A549 (cell line): ENCODE measurements around the gene GCK. TPM values are rescaled to one million over a fixed set of nuclear protein-coding genes. Genes with fewer than 3 reads are reported as not detected.
A peak's percentile ranks its signal among the peaks of the same experiment; 100 is the strongest.

ENCODE experiments used
- ATAC-seq, 2 experiments: fragments of 200-7000 bp in 1 of 2; fragments of >200 bp in 1 of 2; cut with Nextera tagmentation in 1 of 2; cut with Tn5 transposase in 1 of 2; 3 replicates each; pipeline versions ENCODE4 v1.8.0 to v1.9.1; 2018 to 2020; ENCODE audit warnings: mild to moderate bottlenecking in 1 of 2, moderate library complexity in 1 of 2
- CTCF ChIA-PET: fragments of 300-600 bp; sonication (Branson Sonifier 250); formaldehyde crosslinking; extraction: SDS; loops from one replicate; lab custom pipeline; 2021; ENCODE audit warnings: antibody characterized with exemption, inconsistent platforms; lab: Yijun Ruan, JAX
- POLR2A ChIA-PET: fragments of 350-600 bp; formaldehyde crosslinking; extraction: SDS; loops from one replicate; lab custom pipeline; 2021; ENCODE audit warnings: antibody characterized with exemption, inconsistent platforms; lab: Yijun Ruan, JAX
- DNase-seq, 2 experiments: peaks; one replicate each; pipeline versions ENCODE4 v3.0.0 to v3.0.0-alpha.2; 2011 to 2016; ENCODE audit warnings: low read depth in 1 of 2, low spot score in 1 of 2
- FAIRE-seq: peaks from 2 replicates; lab custom pipeline; 2011; peaks lifted over from hg19 to GRCh38; lab: Jason Lieb, UNC
- H3K27ac ChIP-seq, 2 experiments: fragments of >200 bp; sonication (Bioruptor Twin); formaldehyde crosslinking; 3 replicates each; pipeline ENCODE4 v1.5.1; 2016 to 2017
- H3K4me1 ChIP-seq: fragments of >200 bp; sonication (Bioruptor Twin); formaldehyde crosslinking; 3 replicates; pipeline ENCODE4 v1.6.1; 2016
- H3K4me2 ChIP-seq: fragments of >200 bp; sonication (Bioruptor Twin); formaldehyde crosslinking; 3 replicates; pipeline ENCODE4 v1.6.1; 2016
- H3K4me3 ChIP-seq: fragments of >200 bp; sonication (Bioruptor Twin); formaldehyde crosslinking; 3 replicates; pipeline ENCODE4 v1.5.1; 2016
- H3K9me3 ChIP-seq: fragments of >200 bp; sonication (Bioruptor Twin); formaldehyde crosslinking; 3 replicates; pipeline ENCODE4 v1.6.1; 2016
- CBX2 ChIP-seq: fragments of 200-600 bp; sonication (generic); IDR thresholded peaks from 2 replicates; pipeline ENCODE4 v1.6.1; 2016; ENCODE audit warnings: low read depth, mild to moderate bottlenecking, borderline replicate concordance
- CEBPB ChIP-seq, 2 experiments: fragments of >200 bp in 1 of 2; sonication (Bioruptor Twin) in 1 of 2; formaldehyde crosslinking in 1 of 2; IDR thresholded peaks; 2 replicates each; pipeline ENCODE4 v1.6.1; 2012 to 2016
- EHMT2 ChIP-seq: fragments of 200-600 bp; sonication (generic); IDR thresholded peaks from 2 replicates; pipeline ENCODE4 v1.6.1; 2016; ENCODE audit warnings: antibody characterized with exemption, low read depth, mild to moderate bottlenecking, moderate library complexity
- ESRRA ChIP-seq: fragments of 150-350 bp; IDR thresholded peaks from 2 replicates; pipeline ENCODE4 v1.6.1; 2014; ENCODE audit warnings: mild to moderate bottlenecking, low read length, borderline replicate concordance
- FOXS1 ChIP-seq: fragments of 250-450 bp; sonication (Bioruptor Pico); IDR thresholded peaks from 2 replicates; pipeline ENCODE4 v1.5.0; 2020; ENCODE audit warnings: mild to moderate bottlenecking, moderate library complexity
- JUN ChIP-seq, 2 experiments: fragments of >200 bp; sonication (Bioruptor Twin); formaldehyde crosslinking; IDR thresholded peaks; 2 replicates in 1 of 2; 3 replicates in 1 of 2; pipeline ENCODE4 v1.6.1; 2016 to 2017
- RAD21 ChIP-seq, 2 experiments: fragments of >200 bp in 1 of 2; sonication (Bioruptor Twin) in 1 of 2; formaldehyde crosslinking in 1 of 2; IDR thresholded peaks in 1 of 2; conservative IDR thresholded peaks in 1 of 2; 2 replicates in 1 of 2; 3 replicates in 1 of 2; pipeline ENCODE4 v1.6.1; 2012 to 2018; ENCODE audit warnings: inconsistent platforms in 1 of 2
- RFX5 ChIP-seq: fragments of 450-650 bp; IDR thresholded peaks from 2 replicates; pipeline ENCODE4 v1.7.1; 2014; ENCODE audit warnings: antibody characterized with exemption, mild to moderate bottlenecking, moderate library complexity
- SMC3 ChIP-seq: fragments of >200 bp; sonication (Bioruptor Twin); formaldehyde crosslinking; IDR thresholded peaks from 3 replicates; pipeline ENCODE4 v1.6.1; 2018; ENCODE audit warnings: inconsistent platforms
- ZC3H11A ChIP-seq: fragments of 450-650 bp; IDR thresholded peaks from 2 replicates; pipeline ENCODE4 v1.6.1; 2014; ENCODE audit warnings: antibody characterized with exemption, mild to moderate bottlenecking
- ZNF302 ChIP-seq: fragments of 250-450 bp; sonication (Bioruptor Pico); IDR thresholded peaks from 2 replicates; pipeline ENCODE4 v1.9.0; 2021; ENCODE audit warnings: inconsistent platforms, mild to moderate bottlenecking, moderate library complexity
- ZSCAN20 ChIP-seq: fragments of 250-450 bp; sonication (Bioruptor Pico); IDR thresholded peaks from 2 replicates; pipeline ENCODE4 v1.8.0; 2022; ENCODE audit warnings: mild to moderate bottlenecking, moderate library complexity
- WGBS: methylation state at CpG from one replicate; pipeline ENCODE4 v1.1.6; 2017; ENCODE audit errors: missing lambda C conversion rate; 5-methylcytosine and 5-hydroxymethylcytosine counted together
- polyA plus RNA-seq, 4 experiments: library from polyadenylated mRNA; depleted of rRNA in 3 of 4; stranded (reverse); fragments of >200 nt; fragmentation: RNase III in 1 of 4; extraction: RNeasy Plus Mini Kit Qiagen cat#74134 plus additional on column Dnase treatment in 1 of 4; gene quantifications; 2 replicates in 3 of 4; 3 replicates in 1 of 4; pipeline ENCODE4 v1.2.3, GENCODE V29; 2011 to 2017
- TF ChIP-seq, protein P1 (sequence below): fragments of 200-600 bp; sonication (generic); IDR thresholded peaks from 2 replicates; pipeline ENCODE4 v1.6.1; 2016; ENCODE audit warnings: antibody characterized with exemption, mild to moderate bottlenecking, moderate library complexity
- TF ChIP-seq, protein P2 (sequence below): IDR thresholded peaks from 2 replicates; pipeline ENCODE4 v1.6.1; 2012
- TF ChIP-seq, protein P3 (sequence below): fragments of 450-650 bp; IDR thresholded peaks from 2 replicates; pipeline ENCODE4 v1.6.1; 2014; ENCODE audit warnings: antibody characterized with exemption
- TF ChIP-seq, protein P4 (sequence below): IDR thresholded peaks from 2 replicates; pipeline ENCODE4 v1.6.1; 2012; ENCODE audit warnings: low read depth, borderline replicate concordance
- TF ChIP-seq, protein P5 (sequence below): IDR thresholded peaks from 2 replicates; pipeline ENCODE4 v1.6.1; 2012
- TF ChIP-seq, protein P6 (sequence below): fragments of >200 bp; sonication (Bioruptor Twin); formaldehyde crosslinking; IDR thresholded peaks from 3 replicates; pipeline ENCODE4 v1.5.1; 2016

GCK gene
- polyA plus RNA-seq, 2 of the 4 experiments (the other 2 are of a cell fraction): 0.12 TPM; not detected in 1

DNA sequence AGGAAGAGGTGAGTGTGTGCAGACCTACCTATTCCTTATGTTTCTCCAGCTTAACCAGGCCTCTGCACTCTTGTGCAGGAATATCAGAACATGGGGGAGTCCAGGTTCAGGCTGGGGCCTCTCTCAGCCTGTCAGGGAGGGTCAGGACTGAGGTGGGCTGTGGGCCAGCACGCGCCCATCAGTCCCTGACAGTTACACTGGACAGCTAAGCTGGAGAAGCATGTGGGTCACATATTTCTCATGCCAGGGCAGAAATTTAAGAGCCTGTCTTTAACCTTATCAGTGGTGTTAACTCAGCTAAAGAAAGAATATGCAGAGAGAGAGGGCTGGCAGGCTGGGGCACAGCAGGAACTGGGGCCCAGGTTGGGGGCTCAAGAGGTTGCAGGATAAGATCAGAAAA lies 57.2 kb downstream of the GCK start (continued):
- TF ChIP-seq ZNF302 (CRISPR knock-in tag) (no peak), CBX2 (no peak)

DNA sequence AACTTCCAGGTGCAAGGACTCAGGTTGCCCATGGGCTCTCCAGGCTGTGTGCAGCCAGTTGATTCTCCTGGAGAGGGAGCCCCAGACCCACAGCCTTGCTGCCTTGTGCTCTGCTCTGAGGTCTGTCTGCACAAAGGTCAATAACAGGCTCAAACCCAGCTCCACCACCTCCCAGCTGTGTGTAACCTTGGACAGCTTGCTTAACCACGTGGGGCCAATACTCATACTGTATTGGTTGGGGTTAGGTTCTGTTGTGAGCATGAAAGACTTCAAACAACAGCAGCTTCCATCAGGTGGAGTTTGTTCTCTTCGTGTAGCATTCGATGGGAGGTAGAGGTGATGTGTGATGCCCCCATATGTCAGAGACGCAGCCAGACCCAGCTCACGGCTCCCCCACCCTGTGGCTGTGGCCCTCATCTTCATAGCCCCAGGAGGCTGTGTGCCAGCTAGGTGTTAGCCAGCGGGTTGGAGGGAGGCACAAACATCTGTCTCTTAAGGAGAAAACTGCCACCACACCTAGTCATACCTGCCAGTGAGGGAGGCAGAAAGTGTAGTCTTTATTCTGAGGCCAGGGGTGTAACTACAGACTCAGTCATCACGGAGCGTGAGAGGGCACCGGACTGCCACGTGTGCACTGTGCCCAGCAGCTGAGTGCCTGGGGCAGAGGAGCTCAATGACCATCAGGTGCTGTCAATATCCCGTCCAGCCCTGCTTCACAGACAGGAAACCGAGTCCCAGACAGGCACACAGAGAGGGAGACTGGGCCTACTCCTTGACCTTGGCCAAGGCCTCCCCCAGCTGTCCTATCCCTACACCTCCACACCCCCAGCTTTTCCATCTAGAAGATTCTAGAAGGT lies 57.8 kb downstream of the GCK start:
- TF ChIP-seq, protein P1, sequence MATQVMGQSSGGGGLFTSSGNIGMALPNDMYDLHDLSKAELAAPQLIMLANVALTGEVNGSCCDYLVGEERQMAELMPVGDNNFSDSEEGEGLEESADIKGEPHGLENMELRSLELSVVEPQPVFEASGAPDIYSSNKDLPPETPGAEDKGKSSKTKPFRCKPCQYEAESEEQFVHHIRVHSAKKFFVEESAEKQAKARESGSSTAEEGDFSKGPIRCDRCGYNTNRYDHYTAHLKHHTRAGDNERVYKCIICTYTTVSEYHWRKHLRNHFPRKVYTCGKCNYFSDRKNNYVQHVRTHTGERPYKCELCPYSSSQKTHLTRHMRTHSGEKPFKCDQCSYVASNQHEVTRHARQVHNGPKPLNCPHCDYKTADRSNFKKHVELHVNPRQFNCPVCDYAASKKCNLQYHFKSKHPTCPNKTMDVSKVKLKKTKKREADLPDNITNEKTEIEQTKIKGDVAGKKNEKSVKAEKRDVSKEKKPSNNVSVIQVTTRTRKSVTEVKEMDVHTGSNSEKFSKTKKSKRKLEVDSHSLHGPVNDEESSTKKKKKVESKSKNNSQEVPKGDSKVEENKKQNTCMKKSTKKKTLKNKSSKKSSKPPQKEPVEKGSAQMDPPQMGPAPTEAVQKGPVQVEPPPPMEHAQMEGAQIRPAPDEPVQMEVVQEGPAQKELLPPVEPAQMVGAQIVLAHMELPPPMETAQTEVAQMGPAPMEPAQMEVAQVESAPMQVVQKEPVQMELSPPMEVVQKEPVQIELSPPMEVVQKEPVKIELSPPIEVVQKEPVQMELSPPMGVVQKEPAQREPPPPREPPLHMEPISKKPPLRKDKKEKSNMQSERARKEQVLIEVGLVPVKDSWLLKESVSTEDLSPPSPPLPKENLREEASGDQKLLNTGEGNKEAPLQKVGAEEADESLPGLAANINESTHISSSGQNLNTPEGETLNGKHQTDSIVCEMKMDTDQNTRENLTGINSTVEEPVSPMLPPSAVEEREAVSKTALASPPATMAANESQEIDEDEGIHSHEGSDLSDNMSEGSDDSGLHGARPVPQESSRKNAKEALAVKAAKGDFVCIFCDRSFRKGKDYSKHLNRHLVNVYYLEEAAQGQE: no peak
- TF ChIP-seq, protein P2, sequence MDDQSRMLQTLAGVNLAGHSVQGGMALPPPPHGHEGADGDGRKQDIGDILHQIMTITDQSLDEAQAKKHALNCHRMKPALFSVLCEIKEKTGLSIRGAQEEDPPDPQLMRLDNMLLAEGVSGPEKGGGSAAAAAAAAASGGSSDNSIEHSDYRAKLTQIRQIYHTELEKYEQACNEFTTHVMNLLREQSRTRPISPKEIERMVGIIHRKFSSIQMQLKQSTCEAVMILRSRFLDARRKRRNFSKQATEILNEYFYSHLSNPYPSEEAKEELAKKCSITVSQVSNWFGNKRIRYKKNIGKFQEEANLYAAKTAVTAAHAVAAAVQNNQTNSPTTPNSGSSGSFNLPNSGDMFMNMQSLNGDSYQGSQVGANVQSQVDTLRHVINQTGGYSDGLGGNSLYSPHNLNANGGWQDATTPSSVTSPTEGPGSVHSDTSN: no peak
- TF ChIP-seq, protein P3, sequence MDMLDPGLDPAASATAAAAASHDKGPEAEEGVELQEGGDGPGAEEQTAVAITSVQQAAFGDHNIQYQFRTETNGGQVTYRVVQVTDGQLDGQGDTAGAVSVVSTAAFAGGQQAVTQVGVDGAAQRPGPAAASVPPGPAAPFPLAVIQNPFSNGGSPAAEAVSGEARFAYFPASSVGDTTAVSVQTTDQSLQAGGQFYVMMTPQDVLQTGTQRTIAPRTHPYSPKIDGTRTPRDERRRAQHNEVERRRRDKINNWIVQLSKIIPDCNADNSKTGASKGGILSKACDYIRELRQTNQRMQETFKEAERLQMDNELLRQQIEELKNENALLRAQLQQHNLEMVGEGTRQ: 0 out of 2 replicates have a peak, but pooled peaks have one; percentile 25
- TF ChIP-seq SMC3: no peak; the same call in 2 of the 3 replicates
- TF ChIP-seq ZC3H11A: no peak
- no peak for TF ChIP-seq ESRRA
- no peak for TF ChIP-seq RFX5
- no peak for TF ChIP-seq CEBPB (IDR thresholded peaks at IDR 0.05)
- TF ChIP-seq JUN (IDR thresholded peaks at IDR 0.05): no peak
- TF ChIP-seq EHMT2: no peak
- TF ChIP-seq, protein P4, sequence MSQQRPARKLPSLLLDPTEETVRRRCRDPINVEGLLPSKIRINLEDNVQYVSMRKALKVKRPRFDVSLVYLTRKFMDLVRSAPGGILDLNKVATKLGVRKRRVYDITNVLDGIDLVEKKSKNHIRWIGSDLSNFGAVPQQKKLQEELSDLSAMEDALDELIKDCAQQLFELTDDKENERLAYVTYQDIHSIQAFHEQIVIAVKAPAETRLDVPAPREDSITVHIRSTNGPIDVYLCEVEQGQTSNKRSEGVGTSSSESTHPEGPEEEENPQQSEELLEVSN: no peak
- no peak for TF ChIP-seq FOXS1
- no peak for TF ChIP-seq ZSCAN20 (CRISPR knock-in tag)
- no peak for TF ChIP-seq ZNF302 (CRISPR knock-in tag)
- TF ChIP-seq, protein P5, sequence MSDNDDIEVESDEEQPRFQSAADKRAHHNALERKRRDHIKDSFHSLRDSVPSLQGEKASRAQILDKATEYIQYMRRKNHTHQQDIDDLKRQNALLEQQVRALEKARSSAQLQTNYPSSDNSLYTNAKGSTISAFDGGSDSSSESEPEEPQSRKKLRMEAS: no peak
- TF ChIP-seq, protein P6, sequence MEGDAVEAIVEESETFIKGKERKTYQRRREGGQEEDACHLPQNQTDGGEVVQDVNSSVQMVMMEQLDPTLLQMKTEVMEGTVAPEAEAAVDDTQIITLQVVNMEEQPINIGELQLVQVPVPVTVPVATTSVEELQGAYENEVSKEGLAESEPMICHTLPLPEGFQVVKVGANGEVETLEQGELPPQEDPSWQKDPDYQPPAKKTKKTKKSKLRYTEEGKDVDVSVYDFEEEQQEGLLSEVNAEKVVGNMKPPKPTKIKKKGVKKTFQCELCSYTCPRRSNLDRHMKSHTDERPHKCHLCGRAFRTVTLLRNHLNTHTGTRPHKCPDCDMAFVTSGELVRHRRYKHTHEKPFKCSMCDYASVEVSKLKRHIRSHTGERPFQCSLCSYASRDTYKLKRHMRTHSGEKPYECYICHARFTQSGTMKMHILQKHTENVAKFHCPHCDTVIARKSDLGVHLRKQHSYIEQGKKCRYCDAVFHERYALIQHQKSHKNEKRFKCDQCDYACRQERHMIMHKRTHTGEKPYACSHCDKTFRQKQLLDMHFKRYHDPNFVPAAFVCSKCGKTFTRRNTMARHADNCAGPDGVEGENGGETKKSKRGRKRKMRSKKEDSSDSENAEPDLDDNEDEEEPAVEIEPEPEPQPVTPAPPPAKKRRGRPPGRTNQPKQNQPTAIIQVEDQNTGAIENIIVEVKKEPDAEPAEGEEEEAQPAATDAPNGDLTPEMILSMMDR: peak; percentile 39
- TF ChIP-seq RAD21 (conservative IDR thresholded peaks at IDR 0.05 in 1 of 2, IDR thresholded peaks at IDR 0.05 in 1 of 2): peak; percentile 46 to 67; a peak in 3 of 5 replicates
- ATAC-seq (peak; percentile 80 to 90), FAIRE-seq (no peak), DNase-seq (peak in 1 of 2 experiments; percentile 40)
- no peaks in the 10 kb centered on the region for H3K9me3 ChIP-seq
- WGBS: 73% methylated on average over 12 of the region's 12 CpGs
- ChIA-PET POLR2A (no interaction called here), CTCF (interaction anchor here (0.8 to 7.1 kb wide), 29 partner anchors 9 to 182 kb away, joined by 3 to 52 read pairs (median 4); partner anchors contain the start of genes GCK and YKT6)
- H3K27ac ChIP-seq: no peak overlapping the region
- H3K4me2 ChIP-seq: no peak overlapping the region
- no peaks in the 10 kb centered on the region for H3K4me1 ChIP-seq
- H3K4me3 ChIP-seq: no peak overlapping the region
